C4-2B (cell line): ENCODE data around the gene DUSP2.

Experiments
- ZFX ChIP-seq: fragments of 450-650 bp; IDR thresholded peaks from 2 replicates; pipeline ENCODE4 v1.6.1; 2017
- TF ChIP-seq, protein P1 (sequence below): fragments of 450-650 bp; conservative IDR thresholded peaks from 2 replicates; pipeline ENCODE4 v1.5.1; 2017; ENCODE audit warnings: mild to moderate bottlenecking

- TF ChIP-seq, protein P1, sequence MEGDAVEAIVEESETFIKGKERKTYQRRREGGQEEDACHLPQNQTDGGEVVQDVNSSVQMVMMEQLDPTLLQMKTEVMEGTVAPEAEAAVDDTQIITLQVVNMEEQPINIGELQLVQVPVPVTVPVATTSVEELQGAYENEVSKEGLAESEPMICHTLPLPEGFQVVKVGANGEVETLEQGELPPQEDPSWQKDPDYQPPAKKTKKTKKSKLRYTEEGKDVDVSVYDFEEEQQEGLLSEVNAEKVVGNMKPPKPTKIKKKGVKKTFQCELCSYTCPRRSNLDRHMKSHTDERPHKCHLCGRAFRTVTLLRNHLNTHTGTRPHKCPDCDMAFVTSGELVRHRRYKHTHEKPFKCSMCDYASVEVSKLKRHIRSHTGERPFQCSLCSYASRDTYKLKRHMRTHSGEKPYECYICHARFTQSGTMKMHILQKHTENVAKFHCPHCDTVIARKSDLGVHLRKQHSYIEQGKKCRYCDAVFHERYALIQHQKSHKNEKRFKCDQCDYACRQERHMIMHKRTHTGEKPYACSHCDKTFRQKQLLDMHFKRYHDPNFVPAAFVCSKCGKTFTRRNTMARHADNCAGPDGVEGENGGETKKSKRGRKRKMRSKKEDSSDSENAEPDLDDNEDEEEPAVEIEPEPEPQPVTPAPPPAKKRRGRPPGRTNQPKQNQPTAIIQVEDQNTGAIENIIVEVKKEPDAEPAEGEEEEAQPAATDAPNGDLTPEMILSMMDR: no peak
- TF ChIP-seq ZFX: no peak
Measured at GRCh38 chr2:96128456-96128855, 16.8 kb downstream of the DUSP2 start.
